ENCODE measurements around the gene DHRS2.
"Not testable (repeated sequence)": the region's sequence is repeated elsewhere in the genome, so short reads cannot be mapped to it uniquely, and the experiment has no call there.

Gene DHRS2

DNA sequence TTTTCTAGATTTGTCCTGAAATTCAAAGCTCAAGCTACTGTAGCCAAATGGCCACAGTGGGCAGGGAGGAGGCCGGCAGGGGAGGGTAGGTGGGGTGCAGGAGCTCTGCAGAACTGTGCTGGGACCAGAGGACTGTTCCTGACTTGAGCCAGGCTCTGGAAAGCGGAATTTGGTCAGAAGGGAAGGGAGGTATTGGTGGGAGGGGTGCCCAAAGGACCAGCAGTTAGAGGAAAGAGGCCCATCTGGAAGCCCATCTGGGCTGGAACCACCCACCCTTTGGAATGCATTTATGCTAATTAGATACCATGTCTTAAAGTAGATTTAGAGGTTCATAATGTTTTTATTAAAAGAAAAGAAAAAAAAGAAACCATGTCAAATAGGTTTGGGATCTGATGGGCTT lies 33.1 kb upstream of the DHRS2 start:
- H3K4me1 ChIP-seq (ENCODE audit: control insufficient read depth, insufficient read depth, low read length, poor library complexity, severe bottlenecking): peaks cover 3% of the 10 kb centered on the region
- H3K27ac ChIP-seq (ENCODE audit: low read depth, low read length, severe bottlenecking): no peak overlapping the region
- H3K4me3 ChIP-seq (ENCODE audit: extremely low read depth, insufficient read depth, low read length, poor library complexity, severe bottlenecking): no peak overlapping the region
- H3K9me3 ChIP-seq (ENCODE audit: control insufficient read depth, low read length): no peaks in the 10 kb centered on the region
- no peaks in the 10 kb centered on the region for H3K36me3 ChIP-seq (ENCODE audit: control insufficient read depth, insufficient read depth, low read length)
- WGBS, 2 experiments (ENCODE audit: insufficient coverage in 2 of 2): 83 to 96% methylated on average over 2 of the region's 2 CpGs

DNA sequence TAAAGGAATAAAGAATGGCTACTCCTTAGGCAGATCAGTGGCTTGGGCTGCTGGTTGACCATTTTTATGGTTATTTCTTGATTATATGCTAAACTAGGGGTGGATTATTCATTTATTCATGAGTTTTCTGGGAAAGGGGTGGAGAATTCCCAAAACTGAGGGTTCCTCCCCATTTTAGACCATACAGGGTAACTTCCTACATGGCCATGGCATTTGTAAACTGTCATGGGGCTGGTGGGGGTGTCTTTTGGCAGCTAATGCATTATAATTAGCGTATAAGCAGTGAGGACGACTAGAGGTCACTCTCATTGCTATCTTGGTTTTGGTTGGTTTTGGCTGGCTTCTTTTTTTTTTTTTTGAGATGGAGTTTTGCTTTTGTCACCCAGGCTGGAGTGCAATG lies 32.0 kb upstream of the DHRS2 start:
- Histone ChIP-seq H3K4me3 (ENCODE audit: extremely low read depth, insufficient read depth, low read length, poor library complexity, severe bottlenecking) (no peak overlapping the region), H3K4me1 (ENCODE audit: control insufficient read depth, insufficient read depth, low read length, poor library complexity, severe bottlenecking) (peaks cover 3% of the 10 kb centered on the region), H3K36me3 (ENCODE audit: control insufficient read depth, insufficient read depth, low read length) (no peaks in the 10 kb centered on the region), H3K9me3 (ENCODE audit: control insufficient read depth, low read length) (no peaks in the 10 kb centered on the region), H3K27ac (ENCODE audit: low read depth, low read length, severe bottlenecking) (no peak overlapping the region)
- WGBS, 2 experiments (ENCODE audit: insufficient coverage in 2 of 2): 80 to 90% methylated on average over 2 of the region's 2 CpGs

GRCh38 chr14:23604675-23605170 lies 31.4 kb upstream of the DHRS2 start:
- H3K4me1 ChIP-seq (ENCODE audit: control insufficient read depth, insufficient read depth, low read length, poor library complexity, severe bottlenecking): peaks cover 3% of the 10 kb centered on the region
- no peaks in the 10 kb centered on the region for H3K9me3 ChIP-seq (ENCODE audit: control insufficient read depth, low read length)
- H3K27ac ChIP-seq (ENCODE audit: low read depth, low read length, severe bottlenecking): no peak overlapping the region
- WGBS, 2 experiments (ENCODE audit: insufficient coverage in 2 of 2): 73 to 81% methylated on average over 3 of the region's 3 CpGs
- no peak overlapping the region for H3K4me3 ChIP-seq (ENCODE audit: extremely low read depth, insufficient read depth, low read length, poor library complexity, severe bottlenecking)
- H3K36me3 ChIP-seq (ENCODE audit: control insufficient read depth, insufficient read depth, low read length): no peaks in the 10 kb centered on the region

DNA sequence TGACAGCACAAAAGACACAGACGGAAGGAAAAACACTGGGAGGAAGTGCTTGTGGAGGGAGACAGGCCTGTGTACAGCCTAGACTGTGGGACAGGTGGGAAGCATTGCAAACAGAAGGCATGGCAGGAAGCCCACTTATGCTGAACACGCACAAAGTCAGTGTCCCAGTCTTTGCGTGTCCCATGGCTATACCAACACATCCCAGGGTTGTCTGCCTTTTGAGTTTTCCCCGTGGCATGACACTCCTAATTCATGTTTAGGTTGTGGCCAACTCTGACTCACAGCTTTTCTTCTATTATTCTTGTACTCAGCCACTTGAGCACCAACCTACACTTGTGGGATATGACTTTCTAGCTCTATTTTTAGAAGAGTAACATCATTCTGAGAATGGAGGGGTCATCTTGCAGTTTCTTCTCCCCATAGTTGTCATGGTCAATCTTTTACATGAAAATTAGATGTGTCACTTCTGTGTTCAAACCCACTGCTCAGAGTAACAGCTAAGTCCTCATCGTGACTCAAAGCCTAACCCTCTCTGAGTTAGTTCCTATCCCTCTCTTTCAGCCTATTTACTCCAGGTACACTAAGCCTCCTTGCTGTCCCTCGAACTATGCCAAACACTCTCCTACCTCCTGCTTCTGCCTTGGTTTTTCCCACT lies 30.1 kb upstream of the DHRS2 start:
- H3K9me3 ChIP-seq (ENCODE audit: control insufficient read depth, low read length): no peaks in the 10 kb centered on the region
- H3K36me3 ChIP-seq (ENCODE audit: control insufficient read depth, insufficient read depth, low read length): no peaks in the 10 kb centered on the region
- H3K4me1 ChIP-seq (ENCODE audit: control insufficient read depth, insufficient read depth, low read length, poor library complexity, severe bottlenecking): peaks cover 3% of the 10 kb centered on the region
- H3K4me3 ChIP-seq (ENCODE audit: extremely low read depth, insufficient read depth, low read length, poor library complexity, severe bottlenecking): no peak overlapping the region
- WGBS, 2 experiments (ENCODE audit: insufficient coverage in 2 of 2): 67 to 90% methylated on average over 6 of the region's 6 CpGs
- no peak overlapping the region for H3K27ac ChIP-seq (ENCODE audit: low read depth, low read length, severe bottlenecking)

- no CpG with 5 or more reads among the region's 1 CpG for WGBS, 2 experiments (ENCODE audit: insufficient coverage in 2 of 2)
Measured at GRCh38 chr14:23608454-23608853, 27.7 kb upstream of the DHRS2 start.

GRCh38 chr14:23609001-23609400 lies 27.2 kb upstream of the DHRS2 start:
- Histone ChIP-seq H3K9me3 (ENCODE audit: control insufficient read depth, low read length) (no peaks in the 10 kb centered on the region), H3K27ac (ENCODE audit: low read depth, low read length, severe bottlenecking) (no peak overlapping the region), H3K4me3 (ENCODE audit: extremely low read depth, insufficient read depth, low read length, poor library complexity, severe bottlenecking) (no peak overlapping the region), H3K4me1 (ENCODE audit: control insufficient read depth, insufficient read depth, low read length, poor library complexity, severe bottlenecking) (no peaks in the 10 kb centered on the region), H3K36me3 (ENCODE audit: control insufficient read depth, insufficient read depth, low read length) (no peaks in the 10 kb centered on the region)
- 40 to 93% methylated on average over 1 to 3 of the region's 3 CpGs for WGBS, 2 experiments (ENCODE audit: insufficient coverage in 2 of 2)

More at GRCh38 chr14:23608454-23608853, 27.7 kb upstream of the DHRS2 start:
- Histone ChIP-seq H3K9me3 (ENCODE audit: control insufficient read depth, low read length) (no peaks in the 10 kb centered on the region), H3K4me3 (ENCODE audit: extremely low read depth, insufficient read depth, low read length, poor library complexity, severe bottlenecking) (no peak overlapping the region), H3K4me1 (ENCODE audit: control insufficient read depth, insufficient read depth, low read length, poor library complexity, severe bottlenecking) (no peaks in the 10 kb centered on the region), H3K36me3 (ENCODE audit: control insufficient read depth, insufficient read depth, low read length) (no peaks in the 10 kb centered on the region), H3K27ac (ENCODE audit: low read depth, low read length, severe bottlenecking) (no peak overlapping the region)

GRCh38 chr14:23609411-23610089 lies 26.6 kb upstream of the DHRS2 start:
- H3K27ac ChIP-seq (ENCODE audit: low read depth, low read length, severe bottlenecking); H3K9me3 ChIP-seq (ENCODE audit: control insufficient read depth, low read length); H3K36me3 ChIP-seq (ENCODE audit: control insufficient read depth, insufficient read depth, low read length); H3K4me1 ChIP-seq (ENCODE audit: control insufficient read depth, insufficient read depth, low read length, poor library complexity, severe bottlenecking); H3K4me3 ChIP-seq (ENCODE audit: extremely low read depth, insufficient read depth, low read length, poor library complexity, severe bottlenecking): not testable (repeated sequence)
- 40 to 84% methylated on average over 2 to 4 of the region's 7 CpGs for WGBS, 2 experiments (ENCODE audit: insufficient coverage in 2 of 2)

DNA sequence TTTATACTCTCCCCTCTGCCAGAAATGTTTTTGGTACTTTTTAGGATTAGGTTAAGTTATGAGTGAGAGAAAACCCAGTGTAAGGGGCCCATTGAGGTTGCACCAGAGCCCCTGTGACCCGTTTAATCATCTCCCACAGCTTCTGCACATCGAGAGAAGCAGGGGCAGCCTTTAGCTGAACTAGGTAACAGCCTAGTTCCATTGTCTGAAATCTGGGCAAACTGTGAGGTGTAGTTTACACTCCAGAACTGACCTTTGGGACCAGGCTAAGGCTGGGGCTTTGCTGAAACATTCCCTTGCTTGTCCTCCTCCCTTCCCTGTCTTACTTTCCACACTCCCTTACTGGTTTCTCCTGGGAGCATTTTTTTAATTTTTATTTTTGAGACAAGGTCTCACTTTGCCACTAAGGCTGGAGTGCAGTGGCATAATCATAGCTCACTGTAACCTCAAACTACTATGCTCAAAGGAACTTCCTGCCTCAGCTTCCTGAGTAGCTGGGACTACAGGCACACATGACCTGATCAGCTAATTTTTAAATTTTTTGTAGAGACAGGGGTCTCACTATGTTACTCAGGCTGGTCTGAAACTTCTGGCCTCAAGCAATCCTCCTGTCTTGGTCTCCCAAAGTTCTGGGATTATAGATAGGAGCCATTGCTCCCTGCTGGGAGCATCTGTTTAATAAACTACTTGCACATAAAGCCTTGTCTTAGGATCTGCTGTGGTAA lies 25.9 kb upstream of the DHRS2 start:
- H3K4me1 ChIP-seq (ENCODE audit: control insufficient read depth, insufficient read depth, low read length, poor library complexity, severe bottlenecking): no peaks in the 10 kb centered on the region
- H3K36me3 ChIP-seq (ENCODE audit: control insufficient read depth, insufficient read depth, low read length): no peaks in the 10 kb centered on the region
- no peaks in the 10 kb centered on the region for H3K9me3 ChIP-seq (ENCODE audit: control insufficient read depth, low read length)
- 71 to 80% methylated on average over 1 of the region's 2 CpGs for WGBS, 2 experiments (ENCODE audit: insufficient coverage in 2 of 2)
- no peak overlapping the region for H3K4me3 ChIP-seq (ENCODE audit: extremely low read depth, insufficient read depth, low read length, poor library complexity, severe bottlenecking)
- H3K27ac ChIP-seq (ENCODE audit: low read depth, low read length, severe bottlenecking): no peak overlapping the region

GRCh38 chr14:23610815-23611289 lies 25.3 kb upstream of the DHRS2 start:
- Histone ChIP-seq H3K36me3 (ENCODE audit: control insufficient read depth, insufficient read depth, low read length) (no peaks in the 10 kb centered on the region), H3K4me1 (ENCODE audit: control insufficient read depth, insufficient read depth, low read length, poor library complexity, severe bottlenecking) (no peaks in the 10 kb centered on the region), H3K9me3 (ENCODE audit: control insufficient read depth, low read length) (no peaks in the 10 kb centered on the region), H3K4me3 (ENCODE audit: extremely low read depth, insufficient read depth, low read length, poor library complexity, severe bottlenecking) (no peak overlapping the region), H3K27ac (ENCODE audit: low read depth, low read length, severe bottlenecking) (no peak overlapping the region)
- 63% methylated on average over 3 to 4 of the region's 4 CpGs for WGBS, 2 experiments (ENCODE audit: insufficient coverage in 2 of 2)

DNA sequence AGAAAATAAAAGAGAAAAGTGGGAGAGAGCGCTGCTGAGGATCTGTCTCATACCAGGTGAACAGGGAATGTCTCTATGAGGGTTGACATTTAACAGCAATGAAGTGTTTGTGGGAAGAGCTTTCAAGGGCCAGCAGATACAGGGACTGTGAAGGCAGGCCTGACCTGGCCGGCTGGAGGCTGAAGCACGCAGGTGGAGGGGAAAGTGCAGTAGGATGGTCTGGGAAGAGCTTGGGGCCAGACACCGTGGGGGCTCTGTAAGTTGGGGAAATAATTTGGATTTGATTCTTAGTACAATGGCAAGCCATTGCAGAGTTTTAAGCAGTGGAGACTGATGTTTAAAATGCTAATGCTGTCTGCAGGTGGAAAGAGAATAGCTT lies 23.8 kb upstream of the DHRS2 start:
- Histone ChIP-seq H3K4me3 (ENCODE audit: extremely low read depth, insufficient read depth, low read length, poor library complexity, severe bottlenecking) (no peak overlapping the region), H3K27ac (ENCODE audit: low read depth, low read length, severe bottlenecking) (no peak overlapping the region), H3K36me3 (ENCODE audit: control insufficient read depth, insufficient read depth, low read length) (no peaks in the 10 kb centered on the region), H3K4me1 (ENCODE audit: control insufficient read depth, insufficient read depth, low read length, poor library complexity, severe bottlenecking) (no peaks in the 10 kb centered on the region), H3K9me3 (ENCODE audit: control insufficient read depth, low read length) (no peaks in the 10 kb centered on the region)
- 60 to 74% methylated on average over 3 to 4 of the region's 4 CpGs for WGBS, 2 experiments (ENCODE audit: insufficient coverage in 2 of 2)

All from mesodermal cell (in vitro differentiated cells).